ENCODE measurements around the gene WDFY4.

- TF ChIP-seq NCOA1 (IDR thresholded peaks at IDR 0.05; ENCODE audit: low read depth) (no peak), KLF13 (tag; IDR thresholded peaks at IDR 0.05; ENCODE audit: borderline replicate concordance, low read depth) (no peak), MAX (CRISPR knock-in tag; IDR thresholded peaks at IDR 0.05) (no peak), EZH2 (IDR thresholded peaks at IDR 0.05; ENCODE audit: borderline replicate concordance, low read depth, low read length) (no peak), MYC (IDR thresholded peaks at IDR 0.05; ENCODE audit: low read depth, low read length) (no peak), MYC (CRISPR knock-in tag; IDR thresholded peaks at IDR 0.05; ENCODE audit: borderline replicate concordance, low read depth) (no peak), FOXK2 (conservative IDR thresholded peaks at IDR 0.05 in 1 of 2, IDR thresholded peaks at IDR 0.05 in 1 of 2; ENCODE audit: low read depth in 2 of 2) (no peak), EGR1 (conservative IDR thresholded peaks at IDR 0.05) (no peak), CBFB (CRISPR knock-in tag; IDR thresholded peaks at IDR 0.05) (no peak), SIX5 (IDR thresholded peaks at IDR 0.05; ENCODE audit: borderline replicate concordance in 1 of 2, insufficient read depth in 1 of 2, low read depth in 1 of 2, low read length in 2 of 2) (no peak), ZNF639 (CRISPR knock-in tag; conservative IDR thresholded peaks at IDR 0.05 in 1 of 2, IDR thresholded peaks at IDR 0.05 in 1 of 2) (no peak), POLR2A (conservative IDR thresholded peaks at IDR 0.05) (no peak), STAG1 (CRISPR knock-in tag; IDR thresholded peaks at IDR 0.05; ENCODE audit: borderline replicate concordance) (no peak), CTCF (IDR thresholded peaks at IDR 0.05 in 2 of 3, conservative IDR thresholded peaks at IDR 0.05 in 1 of 3; ENCODE audit: insufficient read depth in 2 of 3, low read depth in 1 of 3, low read length in 3 of 3) (no peak), JUN (IDR thresholded peaks at IDR 0.05; ENCODE audit: borderline replicate concordance, low read depth, low read length) (no peak), JUN (CRISPR knock-in tag; IDR thresholded peaks at IDR 0.05; ENCODE audit: borderline replicate concordance) (no peak)
Measured at GRCh38 chr10:48999346-48999745, 314.7 kb downstream of the WDFY4 start.
